NK-92 treated with Interleukin-12 subunit alpha and Interleukin-12 subunit beta, amount 100 ng/mL, for 24 hours (cell line): ENCODE results near the gene SEZ6.
A peak's percentile ranks its signal among the peaks of the same experiment; 100 is the strongest.
"Not testable (repeated sequence)": the region's sequence is repeated elsewhere in the genome, so short reads cannot be mapped to it uniquely, and the experiment has no call there.

Experiments used
- DNase-seq: peaks from one replicate; lab custom pipeline; 2025; lab: John Stamatoyannopoulos, UW

The SEZ6 gene

GRCh38 chr17:28935744-28936460 lies 69.9 kb downstream of the SEZ6 start:
- DNase-seq, result no peak

- not testable (repeated sequence) for DNase-seq
These were observed 71.3 kb downstream of the SEZ6 start for GRCh38 chr17:28934508-28934907.

- DNase-seq, result no peak
These were observed 76.0 kb downstream of the SEZ6 start for GRCh38 chr17:28929787-28930186.

GRCh38 chr17:28928061-28928460 lies 77.8 kb downstream of the SEZ6 start:
- DNase-seq, result peak; percentile 68

GRCh38 chr17:28926786-28927185 lies 79.0 kb downstream of the SEZ6 start:
- DNase-seq, result no peak

- DNase-seq, result no peak
These were observed 79.5 kb downstream of the SEZ6 start for GRCh38 chr17:28926366-28926765.

- DNase-seq, result peak; percentile 32
These were observed 79.9 kb downstream of the SEZ6 start for GRCh38 chr17:28925912-28926365.

- DNase-seq, result no peak
These were observed 85.6 kb downstream of the SEZ6 start for GRCh38 chr17:28920201-28920600.

- no peak for DNase-seq
These were observed 87.5 kb downstream of the SEZ6 start for GRCh38 chr17:28918295-28918694.

GRCh38 chr17:28917465-28917864 lies 88.4 kb downstream of the SEZ6 start:
- no peak for DNase-seq

- no peak for DNase-seq
These were observed 88.8 kb downstream of the SEZ6 start for GRCh38 chr17:28917029-28917428.

- DNase-seq, result no peak
These were observed 89.4 kb downstream of the SEZ6 start for GRCh38 chr17:28916302-28916934.

- DNase-seq, result no peak
These were observed 92.9 kb downstream of the SEZ6 start for GRCh38 chr17:28912938-28913333.

GRCh38 chr17:28912281-28912937 lies 93.4 kb downstream of the SEZ6 start:
- no peak for DNase-seq

GRCh38 chr17:28911411-28912045 lies 94.3 kb downstream of the SEZ6 start:
- no peak for DNase-seq

GRCh38 chr17:28910534-28910933 lies 95.3 kb downstream of the SEZ6 start:
- no peak for DNase-seq

GRCh38 chr17:28908640-28909167 lies 97.1 kb downstream of the SEZ6 start:
- no peak for DNase-seq

- no peak for DNase-seq
These were observed 97.9 kb downstream of the SEZ6 start for GRCh38 chr17:28907709-28908475.

GRCh38 chr17:28906706-28907438 lies 99.0 kb downstream of the SEZ6 start:
- no peak for DNase-seq

GRCh38 chr17:28906276-28906675 lies 99.6 kb downstream of the SEZ6 start:
- DNase-seq, result no peak
